SK-N-MC (cell line): ENCODE results near the gene MOSPD3.

ENCODE experiments used
- EZH2 ChIP-seq: fragments of 200-600 bp; sonication (generic); IDR thresholded peaks from one replicate; pipeline ENCODE4 v1.6.1; 2017; ENCODE audit warnings: antibody characterized with exemption
- POLR2AphosphoS5 ChIP-seq: IDR thresholded peaks from 2 replicates; pipeline ENCODE4 v1.6.1; 2012; ENCODE audit warnings: mild to moderate bottlenecking, low read depth, low read length, borderline replicate concordance

- TF ChIP-seq POLR2AphosphoS5, result no peak
- no peak for TF ChIP-seq EZH2
These were observed 37.1 kb upstream of the MOSPD3 start for GRCh38 chr7:100575206-100575631.
